Measurements from ENCODE around the gene KEAP1.
"Not testable (repeated sequence)": the region's sequence is repeated elsewhere in the genome, so short reads cannot be mapped to it uniquely, and the experiment has no call there.

The KEAP1 gene

GRCh38 chr19:10499550-10500246, 3.5 kb downstream of the KEAP1 start:
- no peak for DNase-seq (ENCODE audit: low read depth in 2 of 2)

- no peak for DNase-seq (ENCODE audit: low read depth in 2 of 2)
Observed at GRCh38 chr19:10497371-10497770, 5.8 kb downstream of the KEAP1 start.

- no peak for DNase-seq (ENCODE audit: low read depth in 2 of 2)
Observed at GRCh38 chr19:10491472-10492047, 11.6 kb downstream of the KEAP1 start.

GRCh38 chr19:10486551-10486950, 16.6 kb downstream of the KEAP1 start:
- no peak for DNase-seq (ENCODE audit: low read depth in 2 of 2)

- peak; percentile 77 to 83 for DNase-seq (ENCODE audit: low read depth in 2 of 2)
Observed at GRCh38 chr19:10478903-10479384, 24.2 kb downstream of the KEAP1 start.

- DNase-seq (ENCODE audit: low read depth in 2 of 2), result no peak
Observed at GRCh38 chr19:10478476-10478875, 24.7 kb downstream of the KEAP1 start.

GRCh38 chr19:10474962-10475451, 28.1 kb downstream of the KEAP1 start:
- DNase-seq (ENCODE audit: low read depth in 2 of 2), result no peak

- no peak for DNase-seq (ENCODE audit: low read depth in 2 of 2)
Observed at GRCh38 chr19:10473192-10473591, 30.0 kb downstream of the KEAP1 start.

GRCh38 chr19:10471909-10472308, 31.2 kb downstream of the KEAP1 start:
- DNase-seq (ENCODE audit: low read depth in 2 of 2), result no peak

- DNase-seq (ENCODE audit: low read depth in 2 of 2), result no peak
Observed at GRCh38 chr19:10468133-10468532, 35.0 kb downstream of the KEAP1 start.

- DNase-seq (ENCODE audit: low read depth in 2 of 2), result no peak
Observed at GRCh38 chr19:10467104-10467706, 36.0 kb downstream of the KEAP1 start.

- DNase-seq (ENCODE audit: low read depth in 2 of 2), result no peak
Observed at GRCh38 chr19:10464456-10464855, 38.7 kb downstream of the KEAP1 start.

GRCh38 chr19:10462557-10462956, 40.6 kb downstream of the KEAP1 start:
- no peak for DNase-seq (ENCODE audit: low read depth in 2 of 2)

GRCh38 chr19:10462042-10462441, 41.1 kb downstream of the KEAP1 start:
- not testable (repeated sequence) for DNase-seq (ENCODE audit: low read depth in 2 of 2)

GRCh38 chr19:10461047-10461949, 41.9 kb downstream of the KEAP1 start:
- peak; percentile 58 to 70 for DNase-seq (ENCODE audit: low read depth in 2 of 2)

GRCh38 chr19:10460714-10461046, 42.5 kb downstream of the KEAP1 start:
- DNase-seq (ENCODE audit: low read depth in 2 of 2), result no peak

- not testable (repeated sequence) for DNase-seq (ENCODE audit: low read depth in 2 of 2)
Observed at GRCh38 chr19:10458733-10459132, 44.4 kb downstream of the KEAP1 start.

- no peak for DNase-seq (ENCODE audit: low read depth in 2 of 2)
Observed at GRCh38 chr19:10454267-10454666, 48.9 kb downstream of the KEAP1 start.

- DNase-seq (ENCODE audit: low read depth in 2 of 2), result no peak
Observed at GRCh38 chr19:10453852-10454251, 49.3 kb downstream of the KEAP1 start.

GRCh38 chr19:10452726-10453618, 50.2 kb downstream of the KEAP1 start:
- no peak for DNase-seq (ENCODE audit: low read depth in 2 of 2)

Measured in stimulated activated CD8-positive, alpha-beta memory T cell treated with anti-CD3 and anti-CD28 coated beads, Interleukin-15, amount 100 ng/mL, for 4 hours (primary cell).